Right renal pelvis (tissue), 4 donors: ENCODE measurements around the gene HIBCH. TPM values are rescaled to one million over a fixed set of nuclear protein-coding genes. Genes with fewer than 3 reads are reported as not detected.
"Not testable (repeated sequence)": the region's sequence is repeated elsewhere in the genome, so short reads cannot be mapped to it uniquely, and the experiment has no call there.

Experiments used
- DNase-seq, 4 donors: peaks; one replicate each; pipeline ENCODE4 v3.0.0-alpha.2; 2013; ENCODE audit warnings: low read depth in 4 of 4, low spot score in 3 of 4, missing footprints in 1 of 4
- polyA plus RNA-seq, 4 donors: library from polyadenylated mRNA; unstranded; fragments of 120-200 nt; gene quantifications; one replicate each; pipeline ENCODE4 v1.2.1, GENCODE V29; 2013; ENCODE audit not compliant: insufficient read length in 4 of 4

Gene HIBCH
- polyA plus RNA-seq, 4 donors: 78.9 to 87.4 (median 79.3) TPM

GRCh38 chr2:190167702-190168101, 151.9 kb downstream of the HIBCH start:
- DNase-seq: no peak

DNA sequence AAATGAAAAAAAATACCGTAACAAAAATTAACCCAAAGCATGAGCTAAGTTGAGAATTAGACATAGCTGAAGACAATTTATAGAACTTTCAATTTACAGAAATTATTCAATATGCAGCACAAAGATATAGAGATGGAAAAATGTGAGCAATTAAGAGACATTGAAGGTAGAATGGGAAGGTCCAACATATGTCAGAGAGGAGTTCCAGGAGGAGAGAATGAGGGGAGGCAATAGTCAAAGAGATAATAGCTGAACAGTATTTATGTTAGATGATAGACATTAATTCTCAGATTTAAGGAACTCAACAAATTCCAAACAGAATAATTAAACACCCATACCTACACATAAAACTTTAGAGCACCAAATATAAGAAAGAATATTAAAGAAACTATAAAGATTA, 154.1 kb downstream of the HIBCH start:
- no peak for DNase-seq

DNA sequence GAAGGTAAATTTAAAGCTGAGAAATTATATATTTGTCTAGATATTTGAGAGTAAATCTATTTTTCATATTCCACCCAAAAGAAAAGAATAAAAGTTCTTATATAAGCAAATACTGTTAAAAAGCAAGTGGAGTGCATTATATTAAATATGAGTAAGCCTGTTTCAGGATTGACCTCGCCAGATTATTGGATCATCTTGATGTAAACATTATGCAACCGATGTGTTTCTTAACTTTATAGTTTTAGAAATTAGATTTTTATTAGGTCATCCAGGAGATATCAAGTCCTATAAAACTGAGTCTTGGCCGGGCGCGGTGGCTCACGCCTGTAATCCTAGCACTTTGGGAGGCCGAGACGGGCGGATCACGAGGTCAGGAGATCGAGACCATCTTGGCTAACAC, 156.8 kb downstream of the HIBCH start:
- DNase-seq: no peak

DNA sequence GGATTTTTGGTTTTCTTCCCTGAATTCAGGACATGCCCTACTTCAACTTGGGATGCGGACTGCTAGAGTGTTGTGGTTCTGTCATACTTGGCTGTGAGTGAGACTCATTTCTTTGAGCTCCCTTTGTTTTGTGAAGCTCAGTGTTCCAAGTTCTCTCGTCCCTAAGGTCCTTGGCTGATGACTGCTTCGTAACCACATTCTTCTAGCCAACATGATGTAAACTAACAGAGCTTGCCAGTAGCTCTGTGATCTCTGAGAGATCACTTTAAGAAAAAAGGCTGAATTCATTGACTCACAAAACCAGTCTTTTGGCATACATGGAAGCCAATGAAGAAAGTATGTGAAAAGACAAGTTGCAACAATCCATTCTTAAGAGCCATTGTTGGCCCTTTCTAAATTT, 160.2 kb downstream of the HIBCH start:
- no peak for DNase-seq

DNA sequence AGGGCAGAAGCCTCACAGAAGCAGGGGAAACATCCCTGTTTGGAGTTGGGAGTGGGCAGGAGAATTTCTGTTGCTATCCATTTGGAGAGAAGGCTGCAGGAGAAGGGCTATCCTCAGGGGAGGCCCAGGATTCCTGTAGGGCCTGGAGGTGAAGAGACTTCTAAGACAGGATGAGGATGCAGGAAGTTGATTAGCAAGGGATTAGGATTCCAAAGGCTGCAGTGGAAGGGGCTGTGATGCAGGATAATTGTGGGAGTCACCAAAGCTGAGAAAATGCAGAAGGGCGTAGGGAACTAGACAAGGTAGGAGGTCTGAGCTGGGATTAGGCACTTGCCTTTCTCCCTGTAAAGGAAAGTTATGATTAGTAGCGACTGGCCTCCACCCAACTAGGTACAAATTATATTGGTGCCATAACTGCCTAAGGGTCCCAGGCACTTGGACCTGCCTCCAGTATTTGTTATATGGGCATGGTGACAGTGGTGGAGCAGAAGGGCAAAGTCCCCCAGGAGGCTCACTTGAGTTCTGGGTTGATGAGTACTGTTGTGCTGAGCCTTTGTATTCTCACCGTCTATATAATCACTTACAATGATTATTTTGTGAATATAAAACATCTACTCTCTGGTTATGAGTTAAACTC, 160.7 kb downstream of the HIBCH start:
- DNase-seq: no peak

DNA sequence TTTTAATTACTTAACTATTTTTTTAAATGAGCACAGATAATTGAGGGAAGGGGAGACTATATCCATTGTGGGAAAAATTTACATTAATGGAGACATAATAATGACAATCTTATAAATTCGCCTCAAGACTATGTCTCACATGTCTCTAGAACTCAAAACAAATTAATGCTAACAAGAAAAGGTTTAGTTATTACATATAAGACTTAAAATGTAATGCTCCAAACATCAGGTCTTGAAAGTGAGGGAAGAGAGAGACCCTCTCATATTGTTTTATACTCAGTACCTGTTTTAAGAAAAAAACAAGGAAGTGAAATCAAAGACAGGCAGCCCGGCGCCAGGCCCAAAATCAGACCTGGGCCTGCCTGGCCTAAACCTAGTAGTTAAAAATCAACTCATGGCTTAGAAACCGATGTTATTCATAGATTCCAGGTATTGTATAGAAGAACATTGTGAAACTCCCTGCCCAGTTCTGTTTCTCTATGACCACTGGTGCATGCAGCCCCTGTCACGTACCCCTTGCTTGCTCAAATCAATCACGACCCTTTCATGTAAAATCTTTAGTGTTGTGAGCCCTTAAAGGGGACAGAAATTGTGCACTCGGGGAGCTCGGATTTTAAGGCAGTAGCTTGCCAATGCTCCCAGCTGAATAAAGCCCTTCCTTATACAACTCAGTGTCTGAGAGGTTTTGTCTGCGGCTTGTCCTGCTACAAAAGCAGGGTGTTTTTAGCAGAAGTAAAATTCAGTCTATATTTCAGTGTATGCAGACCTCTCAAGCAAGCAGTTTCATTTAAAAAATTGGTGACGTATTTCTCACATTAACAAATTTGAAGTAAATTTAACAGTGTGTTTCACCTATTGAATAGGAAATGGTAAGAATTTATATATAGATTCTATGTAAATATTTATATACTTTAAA, 161.8 kb downstream of the HIBCH start:
- DNase-seq: not testable (repeated sequence)

DNA sequence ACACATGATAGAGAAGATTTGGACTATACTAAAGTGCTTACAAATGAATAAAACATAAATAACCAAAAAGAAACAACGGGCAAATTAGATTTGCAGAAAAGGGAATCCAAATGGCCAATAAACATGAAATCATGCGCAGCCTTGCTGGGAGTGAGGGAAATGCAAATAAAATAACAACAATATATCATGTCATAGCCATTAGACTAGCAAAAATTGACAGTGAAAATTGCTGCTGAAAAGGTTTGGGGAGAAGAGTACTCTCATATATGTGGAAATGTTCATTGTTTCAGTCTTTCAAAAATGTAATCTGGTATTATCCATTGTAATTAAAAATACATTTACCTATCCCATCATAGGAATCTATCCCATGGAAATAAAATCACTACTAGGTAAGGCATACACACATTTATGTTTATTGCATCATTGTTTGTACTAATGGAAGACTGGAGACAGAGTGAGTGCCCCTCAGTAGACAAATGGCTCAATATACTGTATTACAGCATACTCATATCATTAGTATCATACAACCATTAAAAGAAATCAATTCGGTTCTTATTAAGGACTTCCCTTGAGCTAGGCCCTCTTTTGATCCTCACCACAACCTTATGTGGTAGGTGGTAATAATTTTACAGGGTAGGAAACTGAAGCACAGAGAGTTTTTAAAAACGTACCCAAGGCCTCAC, 163.0 kb downstream of the HIBCH start:
- DNase-seq: no peak

Other genes starting within 250 kb of the HIBCH start
- 10 to 100 TPM; 13.3 to 17.7 (median 15.5) TPM for gene INPP1, start 23.8 kb upstream of the HIBCH start, polyA plus RNA-seq
- 10 to 100 TPM; 14.2 to 18.1 (median 15.7) TPM for gene MFSD6, start 88.5 kb upstream of the HIBCH start, polyA plus RNA-seq
- 10 to 100 TPM; 11.5 to 15.3 (median 13.1) TPM for gene NEMP2, start 214.9 kb upstream of the HIBCH start, polyA plus RNA-seq